GM19463 (cell line): Measurements from ENCODE around the gene ACAA2.

ENCODE experiments used
- ATAC-seq: cut with Tn5 transposase; IDR thresholded peaks from one replicate; pipeline ENCODE4 v1.9.1; 2021; ENCODE audit warnings: mild to moderate bottlenecking, moderate library complexity; ENCODE audit not compliant: unreplicated experiment

Gene ACAA2, protein sequence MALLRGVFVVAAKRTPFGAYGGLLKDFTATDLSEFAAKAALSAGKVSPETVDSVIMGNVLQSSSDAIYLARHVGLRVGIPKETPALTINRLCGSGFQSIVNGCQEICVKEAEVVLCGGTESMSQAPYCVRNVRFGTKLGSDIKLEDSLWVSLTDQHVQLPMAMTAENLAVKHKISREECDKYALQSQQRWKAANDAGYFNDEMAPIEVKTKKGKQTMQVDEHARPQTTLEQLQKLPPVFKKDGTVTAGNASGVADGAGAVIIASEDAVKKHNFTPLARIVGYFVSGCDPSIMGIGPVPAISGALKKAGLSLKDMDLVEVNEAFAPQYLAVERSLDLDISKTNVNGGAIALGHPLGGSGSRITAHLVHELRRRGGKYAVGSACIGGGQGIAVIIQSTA

DNA sequence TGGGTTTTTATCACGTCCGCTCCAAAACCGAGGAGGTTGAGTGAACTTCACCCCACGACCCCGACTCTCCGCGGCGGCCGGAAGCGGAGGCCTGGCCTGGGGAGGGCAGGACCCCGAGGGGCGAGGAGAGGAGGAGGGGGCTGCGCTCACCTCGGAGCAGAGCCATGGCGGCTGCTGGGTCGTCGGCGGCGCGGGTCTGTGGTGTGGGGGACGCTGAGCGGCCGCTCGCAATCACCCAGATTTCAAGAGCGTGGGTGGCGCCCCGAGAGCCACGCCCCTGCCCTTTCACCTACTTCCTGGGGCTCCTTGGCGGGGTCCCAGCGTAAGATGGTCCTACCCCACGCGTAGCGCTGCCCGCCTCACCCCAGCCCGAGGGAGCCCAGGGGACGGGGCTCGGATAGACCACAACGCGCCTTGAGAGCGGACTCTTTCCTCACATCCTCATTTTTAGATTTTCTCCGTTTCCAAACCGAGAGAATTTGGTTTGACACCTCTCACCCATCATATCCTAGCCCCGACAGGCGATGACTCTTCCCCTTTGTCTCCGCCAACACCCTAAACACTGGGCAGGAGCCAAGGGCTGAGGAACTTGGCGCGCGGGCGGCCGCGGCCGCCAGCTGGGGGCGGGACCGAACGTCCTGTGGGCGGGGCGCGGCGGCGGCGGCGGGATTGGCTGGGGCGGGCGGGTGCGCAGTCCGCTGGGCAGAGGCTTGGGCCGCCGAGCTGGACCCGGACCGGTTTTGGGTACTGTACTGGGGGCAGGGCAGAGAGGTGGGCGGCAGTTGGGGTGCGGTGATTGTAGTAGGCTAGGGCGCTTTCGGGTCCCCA, at the start of gene ACAA2:
TSS of gene ACAA2 (minus strand) at position 215 of the 828 bp plus-strand sequence. CDS start at position 166, 49 bp downstream.
- ATAC-seq = peak; percentile 84

- no peak for ATAC-seq
Measured at GRCh38 chr18:49862656-49863385, 49.5 kb upstream of the ACAA2 start.

- no peak for ATAC-seq
Measured at GRCh38 chr18:49861659-49862058, 48.3 kb upstream of the ACAA2 start.

GRCh38 chr18:49859725-49860124, 46.4 kb upstream of the ACAA2 start:
- ATAC-seq = no peak

- ATAC-seq = no peak
Measured at GRCh38 chr18:49859021-49859359, 45.7 kb upstream of the ACAA2 start.

DNA sequence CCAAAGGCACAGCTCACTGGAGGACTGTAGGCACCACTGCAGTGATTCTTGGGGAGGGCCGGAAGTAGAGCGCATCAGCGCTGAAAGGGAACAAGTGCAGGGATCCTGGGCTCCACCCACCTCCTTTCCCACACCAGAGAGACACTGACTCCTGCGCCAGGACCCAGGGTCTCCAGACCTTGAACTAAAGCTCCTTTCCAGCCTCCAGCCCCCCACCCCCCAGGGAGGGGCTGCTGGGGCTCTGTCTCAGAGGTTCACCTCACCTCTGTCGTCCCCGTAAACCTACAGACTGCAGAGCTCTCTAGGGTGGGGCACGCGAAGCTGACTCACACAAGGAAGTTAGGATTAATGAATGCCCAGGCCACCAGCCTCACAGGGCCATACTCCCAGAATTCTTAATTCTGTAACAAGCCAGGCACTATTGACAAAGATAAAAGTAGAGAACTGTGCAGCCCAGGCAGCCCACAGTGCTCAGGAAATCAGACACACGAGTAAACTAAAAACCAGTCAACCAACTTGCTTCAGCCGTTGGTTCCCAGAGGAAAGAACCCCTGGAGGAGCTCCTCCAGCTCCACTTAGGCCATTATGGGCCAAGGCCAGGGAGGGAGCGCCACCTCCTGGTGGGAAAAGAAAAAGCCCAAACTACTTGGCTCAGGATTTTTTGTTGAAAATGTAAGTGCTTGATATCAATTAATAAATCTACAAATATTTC, 45.1 kb upstream of the ACAA2 start:
- no peak for ATAC-seq

DNA sequence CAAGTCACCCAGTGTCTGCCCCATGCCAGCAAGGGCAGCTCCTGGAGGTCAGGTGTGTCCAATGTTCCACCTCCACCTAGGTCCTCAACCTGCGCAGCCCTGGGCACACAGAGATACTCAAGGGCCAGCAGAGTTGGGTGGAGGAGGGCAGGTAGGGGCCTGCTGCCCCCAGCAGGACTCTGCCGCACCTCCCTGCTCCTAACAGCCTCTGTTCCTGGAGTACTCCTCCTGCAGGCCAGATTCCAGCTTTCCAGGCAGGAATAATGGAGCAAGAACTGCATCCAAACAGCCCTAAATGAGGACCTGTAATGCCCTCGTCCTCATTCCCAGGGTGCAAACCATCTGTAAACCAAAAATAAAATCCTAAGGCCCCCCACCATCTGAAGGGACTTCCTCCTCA, 44.4 kb upstream of the ACAA2 start:
- no peak for ATAC-seq

DNA sequence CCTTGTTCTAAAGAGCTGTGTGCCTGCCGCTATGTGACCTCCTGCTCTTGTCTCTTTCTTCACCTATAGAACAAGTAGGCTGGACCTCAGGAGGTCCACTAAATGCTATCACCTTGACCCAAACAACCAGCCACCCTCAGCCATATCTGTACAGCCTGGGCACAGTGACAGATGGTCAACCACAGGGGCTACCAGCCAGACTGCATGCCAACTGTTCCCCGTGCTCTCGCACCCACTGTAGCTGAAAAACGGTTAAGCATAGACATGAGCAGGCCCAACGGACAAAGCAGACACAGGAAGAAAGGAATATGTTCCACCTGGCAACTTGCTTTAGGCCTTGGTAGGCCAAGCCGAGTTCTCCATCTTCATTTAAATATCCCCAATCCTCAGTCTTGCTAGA, 43.2 kb upstream of the ACAA2 start:
- ATAC-seq = no peak

DNA sequence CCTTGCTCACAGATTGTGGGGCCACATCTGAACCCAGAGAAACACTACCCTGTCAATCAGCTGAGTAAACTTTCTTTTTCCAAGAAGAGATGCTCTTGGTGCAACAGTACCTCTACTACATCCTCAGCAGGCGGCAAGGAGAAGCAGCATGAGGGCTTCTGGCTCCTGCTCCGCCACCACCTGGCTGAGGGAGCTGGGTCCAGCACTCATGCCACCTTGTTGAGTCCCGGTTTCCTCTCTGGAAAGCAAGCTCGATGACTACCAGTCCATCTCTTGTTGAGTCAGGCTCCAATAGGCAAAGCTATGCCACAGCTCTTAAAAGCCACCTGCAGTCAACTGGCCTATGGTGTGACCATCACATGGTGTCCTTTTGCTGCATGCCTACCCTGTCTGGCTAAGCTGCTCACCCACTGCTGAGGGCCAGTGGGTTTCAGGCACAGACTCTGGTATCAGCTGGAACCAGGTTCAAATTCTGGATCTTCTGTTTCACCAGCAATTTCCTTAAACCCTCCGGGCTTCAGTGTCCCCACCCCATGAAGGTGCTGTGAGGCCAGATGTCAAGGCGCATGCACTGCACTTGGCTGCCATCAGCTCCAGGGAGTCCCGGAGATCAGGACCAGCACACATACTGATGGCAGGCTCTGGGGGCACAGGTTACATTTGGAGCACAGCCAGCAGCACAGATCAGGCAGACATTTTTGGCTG, 42.5 kb upstream of the ACAA2 start:
- ATAC-seq = no peak

DNA sequence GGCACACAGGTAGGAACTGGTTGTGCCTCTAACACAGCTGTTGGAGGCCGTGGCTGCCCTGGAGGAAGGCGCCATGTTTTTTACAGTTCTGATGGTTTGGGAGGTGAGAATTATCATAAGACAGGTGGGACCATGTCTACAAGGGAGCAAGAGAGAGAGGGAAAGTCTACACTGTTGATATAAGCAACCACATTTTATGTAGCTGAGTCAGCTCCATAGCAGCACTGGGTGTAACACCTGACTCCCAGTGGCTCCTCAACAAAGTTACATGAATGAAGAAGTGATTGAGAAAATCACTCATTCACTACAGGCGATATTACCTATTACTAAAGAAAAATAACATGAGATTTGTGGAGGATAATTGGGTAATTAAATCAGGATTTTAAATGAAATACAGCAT, 41.3 kb upstream of the ACAA2 start:
- no peak for ATAC-seq

DNA sequence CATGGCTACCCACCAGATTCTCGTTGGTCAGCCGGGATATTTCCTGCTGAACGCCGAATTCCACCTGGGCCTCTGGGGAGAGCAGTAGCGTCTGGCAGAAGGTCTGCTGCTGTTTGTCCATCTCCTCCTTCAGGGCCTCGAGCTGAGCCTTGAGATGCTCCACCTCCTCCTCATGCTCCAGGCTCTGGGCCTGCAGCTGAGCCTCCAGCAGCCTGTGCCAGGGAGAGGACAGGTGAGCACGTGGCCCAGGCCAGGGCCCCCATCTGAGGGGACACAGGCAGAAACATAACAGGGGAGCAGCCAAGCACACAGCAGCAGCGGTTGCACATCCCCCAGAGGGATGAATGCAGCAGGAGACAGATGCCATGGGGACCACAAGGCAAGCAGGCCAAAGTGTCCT, 40.1 kb upstream of the ACAA2 start:
- no peak for ATAC-seq

- no peak for ATAC-seq
Measured at GRCh38 chr18:49853011-49853410, 39.7 kb upstream of the ACAA2 start.

DNA sequence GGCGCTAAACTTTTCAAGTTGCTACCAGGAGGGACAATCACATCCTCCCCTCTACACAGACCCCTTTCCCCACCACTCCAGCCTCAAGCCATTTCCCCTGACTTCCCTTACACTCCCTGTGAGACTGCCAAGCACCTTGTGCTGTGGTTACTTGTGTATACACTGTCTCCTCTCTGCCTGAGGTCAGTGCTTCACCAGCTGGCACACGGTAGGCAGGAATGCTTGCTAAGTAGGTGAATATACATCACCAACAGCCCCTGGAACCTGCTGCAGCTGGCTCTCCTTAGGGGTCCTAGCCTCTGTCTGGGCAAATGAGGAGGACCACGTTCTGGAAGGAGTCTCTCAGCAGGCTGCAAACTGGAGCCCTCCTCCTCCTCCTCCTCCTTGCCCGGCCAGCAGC, 38.3 kb upstream of the ACAA2 start:
- ATAC-seq = no peak

- ATAC-seq = no peak
Measured at GRCh38 chr18:49850636-49851035, 37.3 kb upstream of the ACAA2 start.

DNA sequence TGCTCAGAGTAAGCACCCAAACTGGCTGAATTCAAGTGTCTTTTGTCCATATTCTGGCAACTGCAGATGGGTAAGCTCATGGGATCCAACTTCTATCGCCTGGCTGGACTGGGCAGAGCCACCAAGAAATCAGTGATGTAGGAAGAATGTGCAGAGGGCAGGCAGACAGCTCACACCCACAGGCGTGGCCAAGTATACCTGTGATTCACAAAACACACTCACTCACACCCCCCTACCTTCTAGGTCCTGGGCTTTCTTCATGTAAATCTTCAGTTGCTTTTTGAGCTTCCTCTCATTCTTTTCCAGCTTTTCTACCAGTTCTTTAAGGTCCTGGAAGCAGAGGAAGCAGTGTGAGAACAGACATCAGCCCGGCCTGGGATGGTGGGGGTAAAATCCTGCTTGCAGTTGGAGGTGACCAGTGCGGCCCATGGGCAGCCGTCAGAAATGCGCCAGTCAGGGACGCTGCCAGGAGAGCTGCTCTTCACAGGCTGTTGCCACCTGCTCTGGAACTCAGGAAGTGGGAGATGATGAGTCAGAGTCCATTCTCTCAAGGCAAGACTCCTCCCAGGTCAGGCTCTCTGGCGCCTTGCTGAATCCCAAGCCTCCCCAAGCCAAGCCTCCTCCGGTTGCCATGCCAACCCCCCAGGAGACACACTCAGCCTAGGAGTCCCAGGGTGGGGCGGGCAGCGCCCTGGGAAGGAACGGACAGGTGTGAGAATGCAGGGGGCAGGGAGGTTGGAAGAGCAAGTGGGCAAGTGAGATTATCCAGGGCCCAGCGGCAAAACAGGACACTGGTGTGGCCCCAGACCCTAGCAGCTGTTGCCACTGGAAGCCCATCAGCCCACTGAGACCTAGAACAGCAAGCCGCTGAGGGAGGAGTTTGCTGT, 36.2 kb upstream of the ACAA2 start:
- no peak for ATAC-seq

DNA sequence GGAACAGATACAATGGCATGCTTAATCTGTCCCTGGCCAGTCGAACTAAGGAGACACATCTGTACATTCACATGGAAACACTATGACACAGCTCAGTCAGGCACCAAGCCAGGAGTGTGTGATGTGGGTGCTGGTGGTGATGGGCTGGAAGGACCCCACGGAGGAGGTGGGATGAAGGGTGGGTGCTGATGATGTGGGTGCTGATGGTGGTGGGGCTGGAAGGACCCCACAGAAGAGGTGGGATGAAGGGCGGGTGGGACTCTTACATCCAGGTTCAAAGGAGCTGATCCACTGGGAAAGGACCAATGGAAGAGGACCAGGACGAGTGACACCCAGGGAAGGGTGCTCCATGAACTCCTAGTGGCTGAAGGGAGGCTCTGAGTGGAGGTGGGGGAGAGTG, 34.8 kb upstream of the ACAA2 start:
- no peak for ATAC-seq

- ATAC-seq = no peak
Measured at GRCh38 chr18:49847524-49847923, 34.2 kb upstream of the ACAA2 start.

GRCh38 chr18:49846718-49847470, 33.6 kb upstream of the ACAA2 start:
- no peak for ATAC-seq

DNA sequence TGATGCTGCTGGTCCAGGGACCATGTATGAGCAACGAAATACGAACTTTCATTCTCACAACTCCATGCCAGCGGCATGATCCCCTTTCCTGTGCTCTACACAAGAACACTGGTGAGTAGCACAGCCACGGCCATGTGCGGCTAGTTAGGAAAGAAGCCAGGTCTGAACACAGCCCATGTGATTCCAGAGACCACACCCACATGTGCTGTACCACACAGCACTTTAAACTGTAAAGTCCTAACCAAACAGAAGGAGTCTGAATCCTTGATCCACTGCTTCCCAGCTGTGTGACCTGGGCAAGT, 33.0 kb upstream of the ACAA2 start:
- ATAC-seq = no peak
